Dendritic cell treated with granulocyte-macrophage colony-stimulating factor and Interleukin-4, amounts not matched to agents 40 ng/mL and 50 ng/mL, for 4 days (primary cell): ENCODE measurements around the gene NUP58.

ENCODE experiments used
- H3K27ac Mint-ChIP-seq: one replicate; pipeline ENCODE4 v1.8.0; 2022; ENCODE audit warnings: mild to moderate bottlenecking, mixed read lengths
- H3K27me3 Mint-ChIP-seq: one replicate; pipeline ENCODE4 v1.8.0; 2022; ENCODE audit warnings: mild to moderate bottlenecking, mixed read lengths
- H3K36me3 Mint-ChIP-seq: one replicate; pipeline ENCODE4 v1.8.0; 2022; ENCODE audit warnings: low read depth, mixed read lengths
- H3K4me1 Mint-ChIP-seq: one replicate; pipeline ENCODE4 v1.8.0; 2022; ENCODE audit warnings: low read depth, mixed read lengths
- H3K4me3 Mint-ChIP-seq: one replicate; pipeline ENCODE4 v1.8.0; 2022; ENCODE audit warnings: mild to moderate bottlenecking, moderate library complexity, mixed read lengths
- H3K9me3 Mint-ChIP-seq: one replicate; pipeline ENCODE4 v1.8.0; 2022; ENCODE audit warnings: mixed read lengths
- intact Hi-C: fragments of 100-400 bp; cut with micrococcal nuclease; formaldehyde crosslinking; loops from one replicate; pipeline ENCODE4 v1.15.0; 2022

The NUP58 gene

GRCh38 chr13:25372284-25373081 lies 71.1 kb downstream of the NUP58 start:
- H3K36me3 Mint-ChIP-seq: no peaks in the 10 kb centered on the region
- intact Hi-C loops: no loop called here
- peaks cover 67% of the 10 kb centered on the region for H3K27me3 Mint-ChIP-seq
- H3K9me3 Mint-ChIP-seq: no peaks in the 10 kb centered on the region
- no peak overlapping the region for H3K27ac Mint-ChIP-seq
- H3K4me3 Mint-ChIP-seq: no peak overlapping the region
- no peaks in the 10 kb centered on the region for H3K4me1 Mint-ChIP-seq

DNA sequence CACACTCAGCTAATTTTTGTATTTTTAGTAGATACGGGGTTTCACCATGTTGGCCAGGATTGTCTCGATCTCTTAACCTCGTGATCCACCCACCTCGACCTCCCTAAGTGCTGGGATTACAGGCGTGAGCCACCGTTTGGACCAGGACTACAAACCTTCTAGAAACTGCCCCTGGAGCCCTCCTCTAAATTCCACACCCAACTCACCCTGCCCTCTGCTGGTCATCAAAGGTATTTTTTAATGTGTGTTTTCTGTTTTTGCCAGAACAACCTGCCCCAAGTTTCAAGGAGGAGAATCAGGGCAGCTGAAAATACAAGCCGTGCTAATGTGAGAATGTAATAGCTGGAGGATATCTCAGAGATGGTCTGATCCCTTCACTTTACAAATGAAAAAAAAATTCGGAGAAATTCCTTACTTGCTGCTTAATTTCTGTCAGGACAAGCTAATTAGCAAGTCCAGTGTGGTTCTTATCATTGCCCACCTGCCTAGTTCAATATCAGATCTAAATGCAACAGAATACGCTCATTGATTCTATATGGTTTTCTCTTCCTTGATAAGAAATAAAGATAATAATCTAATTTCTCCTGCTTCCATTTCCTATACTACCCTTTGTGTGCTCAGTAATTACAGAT lies 74.4 kb downstream of the NUP58 start:
- Mint-ChIP-seq H3K4me3 (no peak overlapping the region), H3K27ac (no peak overlapping the region), H3K36me3 (no peaks in the 10 kb centered on the region), H3K4me1 (no peaks in the 10 kb centered on the region), H3K27me3 (peaks cover 50% of the 10 kb centered on the region), H3K9me3 (no peaks in the 10 kb centered on the region)
- intact Hi-C loops: loop anchor here (1.0 kb wide), 1 partner anchor 143 kb away; no protein-coding TSS in a partner anchor

DNA sequence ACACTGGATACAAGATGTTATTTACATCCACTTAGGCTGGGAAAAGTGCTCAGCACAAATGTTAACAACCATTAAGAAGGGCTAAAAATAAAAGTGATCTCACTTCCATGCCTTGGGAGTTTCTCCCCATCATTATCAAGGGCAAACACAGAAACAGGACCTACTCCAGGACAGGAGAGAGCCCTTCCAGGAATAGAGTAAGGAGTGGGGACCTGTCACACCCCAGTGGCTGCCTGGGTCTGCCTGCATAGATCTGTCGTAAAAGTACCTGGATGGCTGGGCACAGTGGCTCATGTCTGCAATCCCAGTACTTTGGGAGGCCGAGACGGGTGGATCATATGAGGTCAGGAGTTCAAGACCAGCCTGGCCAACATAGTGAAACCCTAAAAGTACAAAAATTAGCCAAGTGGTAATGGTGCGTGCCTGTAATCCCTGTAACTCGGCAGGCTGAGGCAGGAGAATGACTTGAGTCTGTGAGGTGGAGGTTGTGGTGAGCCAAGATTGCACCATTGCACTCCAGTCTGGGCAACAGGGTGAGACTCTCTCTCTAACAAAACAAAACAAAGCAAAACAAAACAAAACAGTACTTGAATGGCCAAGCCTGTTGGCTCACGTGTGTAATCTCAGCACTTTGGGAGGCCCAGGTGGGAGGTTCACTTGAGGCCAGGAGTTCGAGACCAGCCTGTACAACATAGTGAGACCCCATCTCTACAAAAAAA lies 76.0 kb downstream of the NUP58 start:
- peaks cover 47% of the 10 kb centered on the region for H3K27me3 Mint-ChIP-seq

DNA sequence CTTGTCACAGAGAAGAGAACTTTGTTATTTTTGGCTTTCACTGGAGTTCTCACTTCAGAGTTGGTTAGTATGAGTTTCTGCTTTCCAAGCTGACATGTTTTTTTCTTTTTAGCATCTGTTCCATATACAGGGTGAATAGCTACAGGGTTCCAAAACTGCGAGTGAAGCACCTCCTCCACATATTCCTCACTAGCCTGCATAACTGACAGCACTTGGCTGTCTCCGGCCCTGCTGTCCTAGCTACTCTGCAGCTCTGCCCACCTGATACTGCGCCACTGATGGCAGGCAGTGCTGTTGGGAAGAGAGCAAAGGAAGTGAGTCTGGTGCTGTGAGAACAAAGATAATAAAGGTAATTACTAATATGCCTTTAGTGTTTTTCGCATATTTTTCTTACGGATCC lies 77.1 kb downstream of the NUP58 start:
- H3K27me3 Mint-ChIP-seq: peaks cover 43% of the 10 kb centered on the region
- H3K27ac Mint-ChIP-seq: no peak overlapping the region
- intact Hi-C loops: no loop called here

More for the DNA sequence above, 76.0 kb downstream of the NUP58 start:
- H3K4me1 Mint-ChIP-seq: no peaks in the 10 kb centered on the region
- H3K4me3 Mint-ChIP-seq: no peak overlapping the region
- no peaks in the 10 kb centered on the region for H3K36me3 Mint-ChIP-seq
- no peak overlapping the region for H3K27ac Mint-ChIP-seq
- no peaks in the 10 kb centered on the region for H3K9me3 Mint-ChIP-seq
- intact Hi-C loops: no loop called here

DNA sequence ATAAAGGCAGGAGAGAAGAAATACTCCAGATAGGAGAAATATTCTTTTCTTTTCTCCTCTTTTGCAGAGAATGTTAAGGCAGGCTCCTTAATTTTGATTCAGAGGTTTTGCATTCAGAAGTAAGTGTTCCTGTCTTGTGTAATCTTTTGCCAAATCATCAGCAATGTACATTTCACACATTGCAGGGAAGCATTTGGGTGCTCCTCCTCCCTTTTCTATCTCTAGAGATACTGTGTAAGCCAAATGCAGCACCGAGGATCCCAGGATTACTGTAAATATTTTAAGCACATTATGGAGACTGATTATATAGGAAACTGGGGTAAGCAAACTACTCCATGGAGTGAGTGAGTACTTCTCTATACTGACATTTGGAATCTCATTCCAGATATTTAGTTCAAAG lies 77.6 kb downstream of the NUP58 start:
- no peaks in the 10 kb centered on the region for H3K4me1 Mint-ChIP-seq
- H3K4me3 Mint-ChIP-seq: no peak overlapping the region
- H3K9me3 Mint-ChIP-seq: no peaks in the 10 kb centered on the region
- H3K36me3 Mint-ChIP-seq: no peaks in the 10 kb centered on the region
- H3K27me3 Mint-ChIP-seq: peaks cover 41% of the 10 kb centered on the region
- intact Hi-C loops: no loop called here
- no peak overlapping the region for H3K27ac Mint-ChIP-seq

More for the DNA sequence above, 77.1 kb downstream of the NUP58 start:
- Mint-ChIP-seq H3K4me1 (no peaks in the 10 kb centered on the region), H3K4me3 (no peak overlapping the region), H3K9me3 (no peaks in the 10 kb centered on the region), H3K36me3 (no peaks in the 10 kb centered on the region)

- no peaks in the 10 kb centered on the region for H3K4me1 Mint-ChIP-seq
- H3K9me3 Mint-ChIP-seq: no peaks in the 10 kb centered on the region
- no peak overlapping the region for H3K27ac Mint-ChIP-seq
- no peak overlapping the region for H3K4me3 Mint-ChIP-seq
- H3K27me3 Mint-ChIP-seq: peaks cover 39% of the 10 kb centered on the region
- H3K36me3 Mint-ChIP-seq: no peaks in the 10 kb centered on the region
- intact Hi-C loops: no loop called here
Observed at GRCh38 chr13:25380082-25380481, 78.7 kb downstream of the NUP58 start.

DNA sequence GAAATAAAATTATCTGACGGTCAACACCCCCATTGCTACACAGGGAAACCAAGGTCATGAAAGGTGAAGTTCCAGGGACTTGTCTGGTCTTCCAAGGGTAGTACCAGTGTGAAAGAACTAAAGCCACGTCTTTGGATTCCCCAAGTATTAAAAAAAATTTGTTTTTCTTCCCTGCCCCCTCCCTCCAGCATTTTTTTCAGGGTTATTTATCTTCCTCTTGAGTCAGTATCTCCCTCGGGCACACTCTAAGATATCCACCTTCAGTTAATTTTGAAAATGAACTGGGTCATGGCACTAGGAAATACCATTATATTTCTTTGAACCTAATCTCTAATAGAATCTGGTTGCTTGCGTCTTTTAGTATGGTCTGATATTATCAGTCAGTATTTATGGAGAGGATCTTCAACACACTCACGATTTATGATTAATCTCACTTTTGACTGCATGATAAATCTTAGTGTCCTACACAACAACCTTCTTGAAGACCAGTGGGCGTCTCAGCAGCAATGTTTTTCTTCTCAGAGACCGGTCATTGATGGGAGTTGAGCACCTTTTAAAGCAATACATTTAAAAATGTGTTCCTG lies 79.4 kb downstream of the NUP58 start:
- no peaks in the 10 kb centered on the region for H3K4me1 Mint-ChIP-seq
- intact Hi-C loops: no loop called here
- no peaks in the 10 kb centered on the region for H3K36me3 Mint-ChIP-seq
- no peak overlapping the region for H3K4me3 Mint-ChIP-seq
- H3K9me3 Mint-ChIP-seq: no peaks in the 10 kb centered on the region
- no peak overlapping the region for H3K27ac Mint-ChIP-seq
- peaks cover 32% of the 10 kb centered on the region for H3K27me3 Mint-ChIP-seq

DNA sequence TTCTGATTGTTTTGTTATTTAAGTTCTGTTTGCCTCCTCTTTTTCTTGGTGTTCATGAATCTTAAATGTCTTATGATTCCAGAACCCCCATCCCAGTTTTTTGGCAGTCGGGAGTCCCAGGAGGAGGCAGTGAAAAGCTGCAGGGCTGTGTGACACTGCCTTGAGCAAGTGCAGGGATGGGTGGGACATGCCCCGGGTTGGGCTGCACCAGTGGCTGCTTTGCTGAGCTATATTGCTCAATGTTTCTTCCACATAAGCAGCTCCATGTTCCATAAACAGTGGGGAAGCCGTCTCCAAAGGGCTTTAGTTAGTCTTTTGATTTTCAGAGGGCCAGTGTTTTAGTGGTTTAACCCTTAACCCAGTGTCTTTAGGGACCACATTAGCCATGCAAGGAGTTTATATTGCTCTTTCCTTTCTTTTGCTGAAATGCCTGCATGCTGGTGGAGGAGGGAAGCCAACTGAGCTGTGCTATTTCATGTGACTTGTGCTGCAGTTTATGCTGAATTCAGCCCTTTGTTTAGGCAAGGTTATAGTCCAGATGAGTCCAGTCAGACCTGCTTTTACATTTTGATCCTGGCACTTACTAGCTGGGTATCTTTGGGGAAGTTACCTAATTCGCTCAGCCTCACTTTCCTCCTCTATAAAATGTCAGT lies 83.5 kb downstream of the NUP58 start:
- intact Hi-C loops: no loop called here
- H3K9me3 Mint-ChIP-seq: no peaks in the 10 kb centered on the region
- no peaks in the 10 kb centered on the region for H3K4me1 Mint-ChIP-seq
- peaks cover 24% of the 10 kb centered on the region for H3K27me3 Mint-ChIP-seq
- H3K4me3 Mint-ChIP-seq: no peak overlapping the region
- no peaks in the 10 kb centered on the region for H3K36me3 Mint-ChIP-seq
- H3K27ac Mint-ChIP-seq: no peak overlapping the region

GRCh38 chr13:25391932-25392331 lies 90.5 kb downstream of the NUP58 start:
- Mint-ChIP-seq H3K27me3 (peaks cover 4% of the 10 kb centered on the region), H3K9me3 (no peaks in the 10 kb centered on the region), H3K36me3 (no peaks in the 10 kb centered on the region), H3K27ac (no peak overlapping the region), H3K4me1 (no peaks in the 10 kb centered on the region), H3K4me3 (no peak overlapping the region)
- intact Hi-C loops: no loop called here
